Kidney epithelial cell (primary cell): ENCODE data around the gene TP73. TPM values are rescaled to one million over a fixed set of nuclear protein-coding genes. Genes with fewer than 3 reads are reported as not detected.
"Not testable (repeated sequence)": the region's sequence is repeated elsewhere in the genome, so short reads cannot be mapped to it uniquely, and the experiment has no call there.

Source experiments
- DNase-seq: peaks from one replicate; pipeline ENCODE4 v3.0.0-alpha.2; 2010; ENCODE audit warnings: low read depth
- H3K27me3 ChIP-seq: 2 replicates; pipeline ENCODE4 v1.6.0; 2011; ENCODE audit warnings: low read length; ENCODE audit not compliant: control insufficient read depth, insufficient read depth
- H3K36me3 ChIP-seq: 2 replicates; pipeline ENCODE4 v1.5.1; 2011; ENCODE audit warnings: low read length; ENCODE audit not compliant: control insufficient read depth, insufficient read depth
- H3K4me3 ChIP-seq: 2 replicates; pipeline ENCODE4 v1.5.1; 2011; ENCODE audit warnings: low read depth, mild to moderate bottlenecking, control low read depth, low read length
- total RNA-seq: library from RNA; depleted of rRNA; stranded (reverse); fragments of >200 nt; gene quantifications from 2 replicates; pipeline ENCODE4 v1.2.3, GENCODE V29; 2015
- TF ChIP-seq, protein P1 (sequence below): IDR thresholded peaks from 2 replicates; pipeline ENCODE4 v1.5.1; 2011; ENCODE audit warnings: mild to moderate bottlenecking, moderate library complexity, low read length, control low read depth, inconsistent platforms; ENCODE audit not compliant: insufficient read depth, poor library complexity, severe bottlenecking

TP73 gene
- total RNA-seq, 1 donor from 2014 or later: 0.04 TPM

DNA sequence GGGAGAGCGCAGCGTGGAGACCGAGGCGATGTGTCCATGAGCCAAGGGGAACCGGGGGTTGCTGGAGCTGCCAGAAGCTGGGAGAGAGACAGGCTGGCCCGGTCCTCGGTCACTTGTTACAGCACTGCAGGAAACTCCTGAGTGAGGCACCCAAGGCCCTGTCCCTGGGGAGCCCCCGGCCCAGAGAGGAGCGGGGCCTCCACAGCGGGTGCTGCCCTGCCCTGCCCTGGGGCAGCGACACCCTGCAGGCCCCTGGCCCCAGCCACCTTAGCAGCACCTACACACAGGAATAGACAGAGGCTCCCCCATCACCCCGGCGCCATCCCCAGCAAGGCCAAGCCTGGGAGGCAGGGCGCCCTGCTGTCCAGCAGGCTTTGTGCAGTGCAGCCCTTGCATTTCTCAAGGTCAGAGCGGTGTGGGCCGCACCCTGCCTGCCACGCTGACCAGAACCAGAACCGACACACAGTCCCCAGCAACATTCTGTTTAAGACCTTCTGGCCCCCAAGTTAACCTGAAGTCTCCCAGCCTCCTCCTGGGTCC, 34.4 kb upstream of the TP73 start:
- H3K27me3 ChIP-seq: peaks cover 3% of the 10 kb centered on the region
- no peak for DNase-seq
- TF ChIP-seq, protein P1, sequence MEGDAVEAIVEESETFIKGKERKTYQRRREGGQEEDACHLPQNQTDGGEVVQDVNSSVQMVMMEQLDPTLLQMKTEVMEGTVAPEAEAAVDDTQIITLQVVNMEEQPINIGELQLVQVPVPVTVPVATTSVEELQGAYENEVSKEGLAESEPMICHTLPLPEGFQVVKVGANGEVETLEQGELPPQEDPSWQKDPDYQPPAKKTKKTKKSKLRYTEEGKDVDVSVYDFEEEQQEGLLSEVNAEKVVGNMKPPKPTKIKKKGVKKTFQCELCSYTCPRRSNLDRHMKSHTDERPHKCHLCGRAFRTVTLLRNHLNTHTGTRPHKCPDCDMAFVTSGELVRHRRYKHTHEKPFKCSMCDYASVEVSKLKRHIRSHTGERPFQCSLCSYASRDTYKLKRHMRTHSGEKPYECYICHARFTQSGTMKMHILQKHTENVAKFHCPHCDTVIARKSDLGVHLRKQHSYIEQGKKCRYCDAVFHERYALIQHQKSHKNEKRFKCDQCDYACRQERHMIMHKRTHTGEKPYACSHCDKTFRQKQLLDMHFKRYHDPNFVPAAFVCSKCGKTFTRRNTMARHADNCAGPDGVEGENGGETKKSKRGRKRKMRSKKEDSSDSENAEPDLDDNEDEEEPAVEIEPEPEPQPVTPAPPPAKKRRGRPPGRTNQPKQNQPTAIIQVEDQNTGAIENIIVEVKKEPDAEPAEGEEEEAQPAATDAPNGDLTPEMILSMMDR: no peak
- H3K4me3 ChIP-seq: no peak overlapping the region
- no peaks in the 10 kb centered on the region for H3K36me3 ChIP-seq

DNA sequence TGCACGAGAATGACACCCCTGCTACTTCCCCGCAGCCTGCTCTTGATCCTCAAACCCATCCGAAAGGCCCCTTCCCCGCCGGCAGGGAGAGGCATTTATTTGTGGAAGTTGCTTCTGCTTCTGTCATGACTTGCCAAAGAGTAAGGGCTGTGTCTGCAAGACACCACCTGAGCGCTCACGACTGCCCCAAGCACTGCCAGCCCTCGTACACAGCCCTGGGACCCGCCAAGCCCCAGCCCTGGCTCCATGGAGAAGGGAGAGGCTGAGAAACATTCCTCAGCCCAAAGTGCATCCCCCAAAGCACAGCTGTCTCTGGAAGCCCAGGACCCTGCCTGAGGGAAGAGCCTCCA, 33.8 kb upstream of the TP73 start:
- Histone ChIP-seq H3K36me3 (no peaks in the 10 kb centered on the region), H3K4me3 (no peak overlapping the region), H3K27me3 (no peaks in the 10 kb centered on the region)
- TF ChIP-seq, protein P1: no peak
- no peak for DNase-seq

DNA sequence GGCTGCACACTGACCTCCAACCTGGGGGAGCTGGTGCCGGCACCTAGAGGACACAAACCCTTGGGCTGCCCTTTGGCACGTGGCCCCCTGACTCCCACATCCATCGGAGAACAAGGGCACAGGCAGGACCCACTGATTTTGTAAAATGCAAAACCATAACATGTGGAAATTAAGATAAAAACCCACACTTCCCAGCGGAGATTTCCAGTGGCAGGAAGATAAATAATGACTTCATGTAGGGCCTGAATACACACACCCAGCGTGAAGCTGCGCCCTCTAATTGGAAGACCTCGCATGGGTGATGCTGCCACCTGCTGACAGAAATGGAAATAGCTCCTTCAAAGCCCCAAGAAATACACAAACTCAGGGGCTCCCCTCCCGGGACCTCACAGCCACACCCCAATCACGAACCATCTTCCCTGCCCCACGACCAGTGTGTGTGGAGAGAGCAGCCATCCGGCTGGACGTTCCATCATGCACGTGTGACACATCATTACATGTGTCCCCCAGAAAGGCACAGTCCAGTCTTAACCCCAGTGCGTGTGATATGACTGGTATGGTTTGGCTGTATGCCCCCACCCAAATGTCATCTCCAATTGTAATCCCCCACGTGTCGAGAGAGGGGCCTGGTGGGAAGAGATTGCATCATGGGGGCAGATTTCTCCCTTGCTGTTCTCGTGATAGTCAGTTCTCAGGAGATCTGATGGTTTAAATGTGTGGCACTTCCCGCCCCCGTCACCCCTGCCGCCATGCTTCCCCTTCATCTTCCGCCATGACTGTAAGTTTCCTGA, 33.2 kb upstream of the TP73 start:
- peak; percentile 39 for DNase-seq

DNA sequence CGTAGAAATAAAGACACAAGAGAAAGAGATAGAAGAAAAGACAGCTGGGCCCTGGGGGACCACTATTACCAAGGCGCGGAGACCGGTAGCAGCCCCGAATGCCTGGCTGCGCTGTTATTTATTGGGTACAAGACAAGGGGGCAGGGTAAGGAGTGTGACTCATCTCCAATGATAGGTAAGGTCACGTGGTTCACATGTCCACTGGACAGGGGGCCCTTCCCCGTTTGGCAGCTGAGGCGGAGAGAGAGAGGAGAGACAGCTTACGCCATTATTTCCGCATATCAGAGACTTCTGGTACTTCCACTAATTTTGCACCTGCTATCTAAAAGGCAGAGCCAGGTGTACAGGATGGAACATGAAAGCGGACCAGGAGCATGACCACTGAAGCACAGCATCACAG, 31.6 kb upstream of the TP73 start:
- no peaks in the 10 kb centered on the region for H3K27me3 ChIP-seq
- H3K36me3 ChIP-seq: no peaks in the 10 kb centered on the region
- TF ChIP-seq, protein P1: no peak
- H3K4me3 ChIP-seq: no peak overlapping the region
- no peak for DNase-seq

More for the DNA sequence above, 33.2 kb upstream of the TP73 start:
- Histone ChIP-seq H3K27me3 (no peaks in the 10 kb centered on the region), H3K4me3 (no peak overlapping the region), H3K36me3 (no peaks in the 10 kb centered on the region)
- TF ChIP-seq, protein P1: peak; percentile 75

DNA sequence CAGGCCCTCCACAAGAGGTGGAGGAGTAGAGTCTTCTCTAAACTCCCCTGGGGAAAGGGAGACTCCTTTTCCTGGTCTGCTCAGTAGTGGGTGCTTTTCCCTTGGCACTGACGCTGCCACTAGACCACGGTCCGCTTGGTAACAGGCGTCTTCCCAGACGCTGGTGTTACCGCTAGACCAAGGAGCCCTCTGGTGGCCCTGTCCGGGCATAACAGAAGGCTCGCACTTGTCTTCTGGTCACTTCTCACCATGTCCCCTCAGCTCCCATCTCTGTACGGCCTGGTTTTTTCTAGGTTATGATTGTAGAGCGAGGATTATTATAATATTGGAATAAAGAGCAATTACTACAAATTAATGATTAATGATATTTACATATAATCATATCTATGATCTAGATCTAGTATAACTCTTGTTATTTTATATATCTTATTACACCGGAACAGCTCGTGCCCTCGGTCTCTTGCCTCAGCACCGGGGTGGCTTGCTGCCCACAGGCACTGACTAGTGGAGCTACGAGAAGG, 31.1 kb upstream of the TP73 start:
- not testable (repeated sequence) for H3K27me3 ChIP-seq, H3K36me3 ChIP-seq, DNase-seq, H3K4me3 ChIP-seq
- TF ChIP-seq, protein P1: peak; percentile 62

DNA sequence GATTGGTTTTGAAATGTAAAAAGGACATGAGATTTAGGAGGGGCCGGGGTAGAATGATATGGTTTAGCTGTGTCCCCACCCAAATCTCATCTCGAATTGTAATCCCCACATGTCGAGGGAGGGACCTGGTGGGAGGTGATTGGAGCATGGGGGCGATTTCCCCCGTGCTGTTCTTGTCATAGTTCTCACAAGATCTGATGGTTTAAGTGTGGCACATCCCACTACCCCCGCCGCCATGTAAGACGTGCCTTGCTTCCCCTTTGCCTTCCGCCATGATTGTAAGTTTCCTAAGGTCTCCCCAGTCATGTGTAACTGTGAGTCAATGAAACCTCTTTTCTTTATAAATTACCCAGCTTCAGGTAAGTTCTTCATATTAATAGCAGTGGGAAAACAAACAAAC, 30.2 kb upstream of the TP73 start:
- not testable (repeated sequence) for DNase-seq, H3K36me3 ChIP-seq, H3K4me3 ChIP-seq, H3K27me3 ChIP-seq
